ENCODE results near the gene MAP4K4. TPM values are rescaled to one million over a fixed set of nuclear protein-coding genes. Genes with fewer than 3 reads are reported as not detected.

MAP4K4 gene
- total and polyA plus RNA-seq, 2 of the 13 experiments (the other 11 are each of a cell fraction or from before 2014, with no cell fraction given) = 105 to 264 TPM

GRCh38 chr2:101771910-101772321 is 74.4 kb downstream of the MAP4K4 start (continued):
- TF ChIP-seq, protein P1, sequence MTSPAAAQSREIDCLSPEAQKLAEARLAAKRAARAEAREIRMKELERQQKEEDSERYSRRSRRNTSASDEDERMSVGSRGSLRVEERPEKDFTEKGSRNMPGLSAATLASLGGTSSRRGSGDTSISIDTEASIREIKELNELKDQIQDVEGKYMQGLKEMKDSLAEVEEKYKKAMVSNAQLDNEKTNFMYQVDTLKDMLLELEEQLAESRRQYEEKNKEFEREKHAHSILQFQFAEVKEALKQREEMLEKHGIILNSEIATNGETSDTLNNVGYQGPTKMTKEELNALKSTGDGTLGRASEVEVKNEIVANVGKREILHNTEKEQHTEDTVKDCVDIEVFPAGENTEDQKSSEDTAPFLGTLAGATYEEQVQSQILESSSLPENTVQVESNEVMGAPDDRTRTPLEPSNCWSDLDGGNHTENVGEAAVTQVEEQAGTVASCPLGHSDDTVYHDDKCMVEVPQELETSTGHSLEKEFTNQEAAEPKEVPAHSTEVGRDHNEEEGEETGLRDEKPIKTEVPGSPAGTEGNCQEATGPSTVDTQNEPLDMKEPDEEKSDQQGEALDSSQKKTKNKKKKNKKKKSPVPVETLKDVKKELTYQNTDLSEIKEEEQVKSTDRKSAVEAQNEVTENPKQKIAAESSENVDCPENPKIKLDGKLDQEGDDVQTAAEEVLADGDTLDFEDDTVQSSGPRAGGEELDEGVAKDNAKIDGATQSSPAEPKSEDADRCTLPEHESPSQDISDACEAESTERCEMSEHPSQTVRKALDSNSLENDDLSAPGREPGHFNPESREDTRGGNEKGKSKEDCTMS (CRISPR knock-in tag; conservative IDR thresholded peaks at IDR 0.05) = no peak
- TF ChIP-seq KMT2A (CRISPR knock-in tag; IDR thresholded peaks at IDR 0.05) = peak; percentile 78; the same call in 1 of the 2 replicates
- TF ChIP-seq ZNF317 (CRISPR knock-in tag; IDR thresholded peaks at IDR 0.05) = 0 out of 2 replicates have a peak, but pooled peaks have one; percentile 74
- TF ChIP-seq, protein P2, sequence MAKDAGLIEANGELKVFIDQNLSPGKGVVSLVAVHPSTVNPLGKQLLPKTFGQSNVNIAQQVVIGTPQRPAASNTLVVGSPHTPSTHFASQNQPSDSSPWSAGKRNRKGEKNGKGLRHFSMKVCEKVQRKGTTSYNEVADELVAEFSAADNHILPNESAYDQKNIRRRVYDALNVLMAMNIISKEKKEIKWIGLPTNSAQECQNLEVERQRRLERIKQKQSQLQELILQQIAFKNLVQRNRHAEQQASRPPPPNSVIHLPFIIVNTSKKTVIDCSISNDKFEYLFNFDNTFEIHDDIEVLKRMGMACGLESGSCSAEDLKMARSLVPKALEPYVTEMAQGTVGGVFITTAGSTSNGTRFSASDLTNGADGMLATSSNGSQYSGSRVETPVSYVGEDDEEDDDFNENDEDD (CRISPR knock-in tag; IDR thresholded peaks at IDR 0.05; ENCODE audit: borderline replicate concordance) = no peak
- TF ChIP-seq SALL1 (CRISPR knock-in tag; IDR thresholded peaks at IDR 0.05) = peak; percentile 99
- no peak for TF ChIP-seq CENPT (CRISPR knock-in tag; IDR thresholded peaks at IDR 0.05; ENCODE audit: low read depth)
- peak; percentile 85 for TF ChIP-seq HOXA3 (CRISPR knock-in tag; IDR thresholded peaks at IDR 0.05)
- TF ChIP-seq, protein P3, sequence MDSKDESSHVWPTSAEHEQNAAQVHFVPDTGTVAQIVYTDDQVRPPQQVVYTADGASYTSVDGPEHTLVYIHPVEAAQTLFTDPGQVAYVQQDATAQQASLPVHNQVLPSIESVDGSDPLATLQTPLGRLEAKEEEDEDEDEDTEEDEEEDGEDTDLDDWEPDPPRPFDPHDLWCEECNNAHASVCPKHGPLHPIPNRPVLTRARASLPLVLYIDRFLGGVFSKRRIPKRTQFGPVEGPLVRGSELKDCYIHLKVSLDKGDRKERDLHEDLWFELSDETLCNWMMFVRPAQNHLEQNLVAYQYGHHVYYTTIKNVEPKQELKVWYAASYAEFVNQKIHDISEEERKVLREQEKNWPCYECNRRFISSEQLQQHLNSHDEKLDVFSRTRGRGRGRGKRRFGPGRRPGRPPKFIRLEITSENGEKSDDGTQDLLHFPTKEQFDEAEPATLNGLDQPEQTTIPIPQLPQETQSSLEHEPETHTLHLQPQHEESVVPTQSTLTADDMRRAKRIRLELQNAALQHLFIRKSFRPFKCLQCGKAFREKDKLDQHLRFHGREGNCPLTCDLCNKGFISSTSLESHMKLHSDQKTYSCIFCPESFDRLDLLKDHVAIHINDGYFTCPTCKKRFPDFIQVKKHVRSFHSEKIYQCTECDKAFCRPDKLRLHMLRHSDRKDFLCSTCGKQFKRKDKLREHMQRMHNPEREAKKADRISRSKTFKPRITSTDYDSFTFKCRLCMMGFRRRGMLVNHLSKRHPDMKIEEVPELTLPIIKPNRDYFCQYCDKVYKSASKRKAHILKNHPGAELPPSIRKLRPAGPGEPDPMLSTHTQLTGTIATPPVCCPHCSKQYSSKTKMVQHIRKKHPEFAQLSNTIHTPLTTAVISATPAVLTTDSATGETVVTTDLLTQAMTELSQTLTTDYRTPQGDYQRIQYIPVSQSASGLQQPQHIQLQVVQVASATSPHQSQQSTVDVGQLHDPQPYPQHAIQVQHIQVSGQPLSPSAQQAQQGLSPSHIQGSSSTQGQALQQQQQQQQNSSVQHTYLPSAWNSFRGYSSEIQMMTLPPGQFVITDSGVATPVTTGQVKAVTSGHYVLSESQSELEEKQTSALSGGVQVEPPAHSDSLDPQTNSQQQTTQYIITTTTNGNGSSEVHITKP (CRISPR knock-in tag; IDR thresholded peaks at IDR 0.05; ENCODE audit: low read depth) = peak; percentile 66; the same call in 1 of the 2 replicates
- TF ChIP-seq ZBTB20 (CRISPR knock-in tag; IDR thresholded peaks at IDR 0.05; ENCODE audit: borderline replicate concordance, low read depth) = peak; percentile 45; the same call in 1 of the 2 replicates
- TF ChIP-seq SIX1 (CRISPR knock-in tag; IDR thresholded peaks at IDR 0.05; ENCODE audit: borderline replicate concordance) = peak; percentile 87; the same call in 1 of the 2 replicates
- TF ChIP-seq U2AF1 (optimal IDR thresholded peaks at IDR 0.05; ENCODE audit: low read depth, low read length) = no peak
- TF ChIP-seq GABPA (IDR thresholded peaks at IDR 0.05; ENCODE audit: low read depth, low read length) = no peak
- TF ChIP-seq GABPA (CRISPR knock-in tag; IDR thresholded peaks at IDR 0.05; ENCODE audit: low read depth) = no peak
- peak; percentile 62; the same call in 1 of the 2 replicates for TF ChIP-seq ZNF232 (CRISPR knock-in tag; IDR thresholded peaks at IDR 0.05; ENCODE audit: borderline replicate concordance)
- TF ChIP-seq TCF7L2 (IDR thresholded peaks at IDR 0.05; ENCODE audit: low read depth, low read length) = peak; percentile 30; the same call in 1 of the 2 replicates
- peak; percentile 97 for TF ChIP-seq PHF21A (CRISPR knock-in tag; IDR thresholded peaks at IDR 0.05)
- peak; percentile 72; the same call in 1 of the 2 replicates for TF ChIP-seq ZNF124 (CRISPR knock-in tag; IDR thresholded peaks at IDR 0.05)
- TF ChIP-seq POGK (CRISPR knock-in tag; conservative IDR thresholded peaks at IDR 0.05) = 0 out of 2 replicates have a peak, but pooled peaks have one; percentile 81
- TF ChIP-seq ZNF552 (CRISPR knock-in tag; IDR thresholded peaks at IDR 0.05; ENCODE audit: borderline replicate concordance) = no peak
